CD4-positive, alpha-beta T cell treated with Interleukin-2 at 100 ng/mL for 4 hours (primary cell): Measurements from ENCODE around the gene GDPGP1.
"Not testable (repeated sequence)": the region's sequence is repeated elsewhere in the genome, so short reads cannot be mapped to it uniquely, and the experiment has no call there.

ENCODE experiments used
- DNase-seq: peaks from one replicate; pipeline ENCODE4 v3.0.0-alpha.2; 2020; ENCODE audit warnings: low spot score

Gene GDPGP1

GRCh38 chr15:90261811-90262210, 27.8 kb downstream of the GDPGP1 start:
- DNase-seq, result no peak

DNA sequence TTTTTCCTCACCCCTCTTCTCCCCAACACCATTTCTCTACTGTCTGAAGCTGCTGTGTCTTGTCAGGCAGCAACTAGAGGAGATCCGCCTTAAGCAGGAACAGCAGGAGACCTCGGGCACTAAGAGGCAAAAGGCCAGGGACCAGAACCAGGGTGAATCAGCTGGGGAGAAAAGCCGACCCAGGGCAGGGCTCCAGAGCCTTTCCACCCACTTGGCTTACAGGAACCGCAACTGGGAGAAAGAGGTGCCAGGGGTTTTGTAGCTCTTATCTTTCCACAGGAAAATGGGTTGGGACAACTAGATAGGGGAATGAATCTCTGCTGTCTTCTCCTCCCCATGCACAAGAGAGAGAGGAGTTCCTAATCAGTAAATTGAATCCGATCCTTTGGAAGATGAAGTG, 28.4 kb downstream of the GDPGP1 start:
- DNase-seq, result no peak

DNA sequence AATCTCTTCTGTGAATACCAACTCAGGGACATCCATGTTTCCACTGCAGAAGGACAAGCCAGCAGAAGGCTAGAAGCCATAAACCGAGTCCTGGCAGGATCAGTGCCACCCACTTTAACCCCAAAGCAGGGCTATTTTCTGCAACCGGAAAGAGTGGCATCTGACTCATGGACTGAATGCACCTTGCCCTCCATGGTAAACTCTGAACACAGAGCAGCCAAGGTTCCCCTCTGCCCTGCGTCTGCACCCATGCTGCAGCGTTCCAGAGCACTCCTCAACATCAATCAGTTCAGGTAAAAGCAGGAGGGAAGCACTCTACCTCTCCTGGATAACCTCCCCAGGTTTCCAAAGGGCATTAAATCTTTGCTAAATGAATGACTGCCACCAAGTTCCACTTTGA, 30.7 kb downstream of the GDPGP1 start:
- DNase-seq, result peak; percentile 36

DNA sequence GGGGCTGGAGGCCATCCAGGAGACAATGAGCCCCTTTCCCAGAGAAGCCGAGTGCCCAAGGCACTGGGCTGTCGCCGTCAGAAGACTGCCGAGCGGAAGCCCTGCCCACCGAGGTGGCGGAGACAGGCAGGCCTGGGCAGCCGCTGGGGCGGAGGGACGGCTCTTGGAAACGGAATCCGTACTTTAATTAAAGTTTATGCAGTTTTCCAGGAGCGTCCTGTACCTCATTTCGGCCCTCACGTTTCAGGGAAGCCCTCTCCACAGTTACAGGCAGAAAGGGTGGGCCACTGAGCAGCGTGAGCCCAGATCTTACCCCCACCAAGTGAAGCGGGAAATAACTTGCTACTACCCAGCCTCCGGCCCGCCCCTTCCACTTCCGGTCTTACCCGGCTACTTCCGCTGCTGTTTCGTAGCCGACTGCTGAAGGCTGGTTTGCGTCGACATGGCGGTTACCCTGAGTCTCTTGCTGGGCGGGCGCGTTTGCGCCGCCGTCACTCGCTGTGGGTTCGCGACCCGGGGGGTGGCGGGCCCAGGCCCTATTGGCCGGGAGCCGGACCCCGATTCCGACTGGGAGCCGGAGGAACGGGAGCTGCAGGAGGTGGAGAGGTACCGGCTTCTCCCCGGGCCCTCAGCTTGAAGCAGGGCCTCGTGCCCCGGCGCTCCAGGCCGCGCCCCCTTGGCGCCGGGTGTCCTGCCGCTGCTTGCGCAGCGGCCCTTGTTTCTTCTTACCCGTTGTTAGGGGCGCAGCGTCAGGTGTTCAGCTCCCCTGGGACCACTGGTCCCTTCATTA, 31.5 kb downstream of the GDPGP1 start, which contains the start of gene NGRN:
Gene NGRN, plus strand, starts transcription at position 402 of the 790 bp plus-strand sequence. Its CDS starts 41 bp downstream, at position 443.
- DNase-seq, result peak; percentile 90

GRCh38 chr15:90266061-90266431, 32.0 kb downstream of the GDPGP1 start:
- DNase-seq, result peak; percentile 38

GRCh38 chr15:90266485-90266884, 32.5 kb downstream of the GDPGP1 start:
- DNase-seq, result peak; percentile 12

DNA sequence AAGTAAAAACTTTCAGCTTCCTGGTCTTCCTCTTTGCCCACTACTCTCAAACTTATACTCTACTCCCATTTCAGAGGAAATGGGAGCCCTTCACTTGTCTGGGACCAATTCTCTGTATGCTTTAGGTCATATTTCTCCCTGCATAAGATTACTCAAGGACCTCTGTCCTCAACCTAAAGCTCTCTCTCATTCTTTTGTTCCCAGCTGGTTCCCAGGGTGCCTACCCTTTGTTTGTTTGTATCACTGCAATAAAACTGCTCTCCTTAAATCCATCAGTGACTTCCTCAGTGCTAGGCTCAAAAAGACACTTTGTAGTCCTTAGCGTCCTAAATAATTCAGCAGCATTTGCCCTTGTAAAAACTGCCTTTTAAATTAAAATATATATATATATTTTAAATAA, 34.4 kb downstream of the GDPGP1 start:
- DNase-seq, result no peak

DNA sequence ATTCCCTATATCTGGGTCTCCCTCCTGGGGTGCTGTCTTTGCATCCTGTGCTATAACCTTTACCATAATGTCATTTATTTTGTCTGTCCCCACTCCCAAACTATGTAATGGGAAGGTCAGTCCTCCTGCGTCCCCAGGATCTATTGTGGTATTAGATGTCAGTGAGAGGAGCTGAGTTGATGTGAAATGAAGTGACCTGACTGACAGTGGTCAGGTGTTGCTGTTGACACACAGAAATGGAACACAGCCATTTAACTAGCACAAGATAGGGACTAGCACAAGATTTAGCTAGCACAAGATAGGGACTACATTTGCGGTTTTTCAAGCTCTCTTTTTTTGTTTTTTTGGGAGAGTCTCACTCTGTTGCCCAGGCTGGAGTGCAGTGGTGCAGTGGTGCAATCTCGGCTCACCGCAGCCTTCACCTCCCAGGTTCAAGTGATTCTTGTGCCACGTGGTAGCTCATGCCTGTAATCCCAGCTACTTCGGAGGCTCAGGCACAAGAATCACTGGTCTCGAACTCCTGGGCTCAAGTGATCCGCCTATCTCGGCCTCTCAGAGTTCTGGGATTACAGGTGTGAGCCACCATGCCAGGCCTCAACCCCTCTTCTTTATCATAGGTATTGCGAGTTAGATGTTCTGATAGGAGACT, 36.6 kb downstream of the GDPGP1 start:
- no peak for DNase-seq

GRCh38 chr15:90271459-90272166, 37.6 kb downstream of the GDPGP1 start:
- no peak for DNase-seq

DNA sequence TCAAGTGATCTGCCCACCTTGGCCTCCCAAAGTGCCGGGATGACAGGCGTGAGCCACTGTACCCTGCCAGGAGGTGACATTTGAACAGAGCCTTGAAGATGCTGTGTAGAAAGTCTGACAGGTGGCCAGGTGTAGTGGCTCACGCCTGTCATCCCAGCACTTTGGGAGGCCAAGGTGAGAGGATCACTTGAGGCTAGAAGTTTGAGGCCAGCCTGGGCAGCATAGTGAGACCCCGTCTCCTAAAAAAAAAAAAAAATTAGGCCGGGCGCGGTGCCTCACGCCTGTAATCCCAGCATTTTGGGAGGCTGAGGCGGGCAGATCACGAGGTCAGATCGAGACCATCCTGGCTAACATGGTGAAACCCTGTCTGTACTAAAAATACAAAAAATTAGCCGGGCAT, 44.5 kb downstream of the GDPGP1 start:
- DNase-seq, result not testable (repeated sequence)

DNA sequence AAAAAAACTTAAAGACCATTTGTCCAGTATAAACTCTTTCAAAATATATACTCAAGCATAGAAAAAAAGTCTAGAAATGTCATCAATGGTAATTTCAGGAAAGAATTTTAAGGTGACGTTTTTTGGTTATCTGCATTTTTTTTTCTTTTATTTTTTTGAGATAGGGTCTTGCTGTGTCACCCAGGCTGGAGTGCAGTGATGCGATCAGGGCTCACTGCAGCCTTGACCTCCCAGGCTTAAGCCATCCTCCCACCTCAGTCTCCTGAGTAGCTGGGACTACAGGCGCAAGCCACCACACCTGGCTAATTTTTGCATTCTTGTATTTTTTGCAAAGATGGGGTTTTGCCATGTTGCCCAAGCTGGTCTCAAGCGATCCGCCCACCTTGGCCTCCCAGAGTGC, 46.7 kb downstream of the GDPGP1 start:
- DNase-seq, result not testable (repeated sequence)

DNA sequence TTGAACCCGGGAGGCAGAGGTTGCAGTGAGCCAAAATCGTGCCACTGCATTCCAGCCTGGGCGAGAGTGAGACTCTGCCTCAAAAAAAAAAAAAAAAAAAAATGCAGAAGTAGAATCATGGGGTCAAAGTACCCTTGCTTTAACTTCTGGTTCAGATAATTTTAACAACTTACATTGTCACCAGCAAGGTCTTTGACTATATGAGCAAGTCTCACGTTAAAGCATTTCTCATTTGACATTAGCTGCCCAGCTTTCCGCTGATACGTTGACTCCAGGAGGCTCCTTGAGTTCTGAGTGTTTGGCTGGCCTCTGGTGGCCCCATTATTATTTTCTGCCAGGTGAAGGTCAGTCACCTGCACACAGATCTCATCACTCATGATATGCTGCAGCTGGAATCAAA, 47.6 kb downstream of the GDPGP1 start:
- not testable (repeated sequence) for DNase-seq

DNA sequence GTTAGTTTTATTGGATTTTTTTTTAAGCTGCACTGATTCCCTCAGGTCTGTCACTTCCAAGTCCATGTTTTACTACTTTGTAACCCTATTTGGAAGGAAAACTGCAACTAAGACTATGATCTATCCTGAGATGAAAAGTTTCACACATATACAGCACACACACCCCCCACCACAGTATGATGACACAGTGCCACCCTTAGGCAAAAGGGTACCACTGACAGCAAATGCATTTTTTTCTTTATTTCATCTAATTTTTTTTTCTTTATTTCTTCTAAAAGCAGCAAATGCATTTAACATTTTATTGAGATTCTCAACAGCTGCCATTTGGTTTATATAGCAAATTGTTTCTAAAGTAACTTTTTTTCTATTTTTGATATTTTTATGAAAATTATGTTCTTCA, 52.7 kb downstream of the GDPGP1 start:
- peak; percentile 54 for DNase-seq

- DNase-seq, result no peak
Observed at GRCh38 chr15:90287101-90287500, 53.1 kb downstream of the GDPGP1 start.

GRCh38 chr15:90287946-90288345, 53.9 kb downstream of the GDPGP1 start:
- no peak for DNase-seq

GRCh38 chr15:90291679-90292356, 57.8 kb downstream of the GDPGP1 start:
- no peak for DNase-seq

GRCh38 chr15:90293040-90293810, 59.2 kb downstream of the GDPGP1 start:
- peak; percentile 75 for DNase-seq

GRCh38 chr15:90294159-90294558, 60.1 kb downstream of the GDPGP1 start:
- no peak for DNase-seq

GRCh38 chr15:90294601-90295269, 60.7 kb downstream of the GDPGP1 start:
- no peak for DNase-seq

DNA sequence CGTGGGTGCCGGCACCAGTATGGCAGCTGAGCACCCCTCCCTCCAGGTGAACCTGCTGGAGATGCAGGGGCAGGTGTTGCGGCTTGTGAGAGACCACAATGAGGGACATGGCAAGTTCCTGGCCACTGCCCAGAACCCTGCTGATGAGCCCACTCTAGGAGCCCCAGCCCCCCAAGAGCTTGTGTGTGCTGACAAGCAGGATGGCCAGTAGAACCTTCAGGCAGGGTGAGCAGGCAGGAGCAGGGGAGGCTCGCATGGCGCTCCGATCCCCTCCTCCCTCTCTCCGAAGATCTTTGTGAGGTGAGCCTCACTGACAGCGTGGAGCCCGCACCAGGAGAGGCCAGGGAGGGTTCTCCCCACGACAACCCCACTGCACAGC, 61.2 kb downstream of the GDPGP1 start:
- DNase-seq, result no peak
